ENCODE results near the gene LRRC4.
A peak's percentile ranks its signal among the peaks of the same experiment; 100 is the strongest.

LRRC4 gene

GRCh38 chr7:128057909-128058308, 26.7 kb upstream of the LRRC4 start:
- DNase-seq (ENCODE audit: low spot score) = no peak

GRCh38 chr7:128056901-128057300, 25.7 kb upstream of the LRRC4 start:
- peak; percentile 55 for DNase-seq (ENCODE audit: low spot score)

- DNase-seq (ENCODE audit: low spot score) = no peak
Observed at GRCh38 chr7:128055637-128056036, 24.4 kb upstream of the LRRC4 start.

- DNase-seq (ENCODE audit: low spot score) = no peak
Observed at GRCh38 chr7:128054511-128054910, 23.3 kb upstream of the LRRC4 start.

- DNase-seq (ENCODE audit: low spot score) = no peak
Observed at GRCh38 chr7:128053991-128054390, 22.8 kb upstream of the LRRC4 start.

- no peak for DNase-seq (ENCODE audit: low spot score)
Observed at GRCh38 chr7:128053023-128053422, 21.8 kb upstream of the LRRC4 start.

GRCh38 chr7:128052404-128052803, 21.2 kb upstream of the LRRC4 start:
- no peak for DNase-seq (ENCODE audit: low spot score)

GRCh38 chr7:128045766-128046165, 14.5 kb upstream of the LRRC4 start:
- no peak for DNase-seq (ENCODE audit: low spot score)

GRCh38 chr7:128045158-128045557, 13.9 kb upstream of the LRRC4 start:
- DNase-seq (ENCODE audit: low spot score) = no peak

GRCh38 chr7:128044064-128044463, 12.8 kb upstream of the LRRC4 start:
- DNase-seq (ENCODE audit: low spot score) = no peak

- DNase-seq (ENCODE audit: low spot score) = no peak
Observed at GRCh38 chr7:128042012-128042411, 10.8 kb upstream of the LRRC4 start.

- peak; percentile 46 for DNase-seq (ENCODE audit: low spot score)
Observed at GRCh38 chr7:128041203-128041602, 10.0 kb upstream of the LRRC4 start.

GRCh38 chr7:128040205-128040604, 9.0 kb upstream of the LRRC4 start:
- DNase-seq (ENCODE audit: low spot score) = no peak

- DNase-seq (ENCODE audit: low spot score) = no peak
Observed at GRCh38 chr7:128039544-128039953, 8.3 kb upstream of the LRRC4 start.

- DNase-seq (ENCODE audit: low spot score) = no peak
Observed at GRCh38 chr7:128037880-128038619, 6.8 kb upstream of the LRRC4 start.

- no peak for DNase-seq (ENCODE audit: low spot score)
Observed at GRCh38 chr7:128037081-128037480, 5.8 kb upstream of the LRRC4 start.

- DNase-seq (ENCODE audit: low spot score) = no peak
Observed at GRCh38 chr7:128036226-128036940, 5.1 kb upstream of the LRRC4 start.

- no peak for DNase-seq (ENCODE audit: low spot score)
Observed at GRCh38 chr7:128035712-128036111, 4.5 kb upstream of the LRRC4 start.

- no peak for DNase-seq (ENCODE audit: low spot score)
Observed at GRCh38 chr7:128034825-128035224, 3.6 kb upstream of the LRRC4 start.

GRCh38 chr7:128033246-128033645, 2.0 kb upstream of the LRRC4 start:
- no peak for DNase-seq (ENCODE audit: low spot score)

GRCh38 chr7:128032605-128033235, 1.5 kb upstream of the LRRC4 start:
- no peak for DNase-seq (ENCODE audit: low spot score)

- peak; percentile 95 for DNase-seq (ENCODE audit: low spot score)
Observed at GRCh38 chr7:128031901-128032604, 816 bp upstream of the LRRC4 start.

- no peak for DNase-seq (ENCODE audit: low spot score)
Observed at GRCh38 chr7:128030263-128030653, 979 bp downstream of the LRRC4 start.

All from AG08396 (cell line).